ENCODE results near the gene KCNMB2. TPM values are rescaled to one million over a fixed set of nuclear protein-coding genes. Genes with fewer than 3 reads are reported as not detected.

The KCNMB2 gene
- total and polyA plus RNA-seq, 8 donors: 0.48 to 3.7 (median 1.8) TPM; not detected in 4

DNA sequence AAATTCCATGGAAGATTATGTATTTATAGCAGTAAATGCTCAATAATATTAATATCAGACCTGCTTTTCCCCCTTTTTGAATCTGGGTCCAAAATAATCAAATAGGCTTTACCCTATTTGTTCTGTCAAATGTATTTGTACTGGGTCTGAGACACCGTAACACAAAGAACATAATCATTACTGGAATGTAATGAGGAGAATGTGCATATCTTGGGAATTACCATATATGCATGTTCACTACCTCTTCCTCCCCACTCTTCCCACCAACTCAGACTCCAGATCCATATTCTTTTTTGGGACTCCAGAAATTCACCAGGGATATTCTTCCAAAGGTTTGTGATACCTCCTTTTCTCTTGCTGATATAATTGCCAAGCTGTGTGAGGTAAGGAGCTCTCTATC, 237.1 kb downstream of the KCNMB2 start:
- 84 to 97% (median 89%) methylated on average over 1 of the region's 1 CpG for WGBS, 5 donors
- Histone ChIP-seq H3K27ac (no peak overlapping the region), H3K4me3 (no peak overlapping the region)

DNA sequence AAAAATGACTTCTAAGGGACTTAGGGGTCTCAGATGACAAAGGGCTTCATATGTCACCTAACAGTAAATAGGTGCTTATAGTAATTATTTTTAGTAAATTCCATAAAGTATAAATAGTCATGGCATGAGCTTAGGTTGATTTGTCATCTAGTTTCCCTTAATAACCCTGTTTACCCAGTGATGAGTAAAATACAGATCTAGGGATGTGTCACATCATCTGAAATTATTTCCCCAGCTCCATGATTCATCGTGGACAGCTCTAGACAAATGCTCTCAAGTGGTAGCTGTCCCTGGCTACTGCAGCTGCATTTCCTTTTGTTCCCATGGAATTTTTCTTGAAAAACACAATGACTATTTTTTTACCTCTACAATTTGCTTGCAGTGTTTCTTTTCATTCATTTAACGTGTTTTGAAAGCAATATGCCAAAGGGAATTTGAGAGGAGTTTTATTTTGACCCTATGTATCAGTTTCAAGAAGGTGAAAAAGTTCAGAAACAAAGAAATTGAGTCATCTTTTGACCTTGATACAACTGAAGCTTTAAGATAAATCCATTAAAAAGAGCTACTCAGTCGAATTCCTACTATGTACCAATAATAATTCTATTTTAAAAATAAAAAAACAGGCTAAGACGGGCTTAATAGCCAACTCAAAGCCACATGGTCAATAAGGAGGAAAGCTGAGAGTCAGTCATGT, 241.6 kb downstream of the KCNMB2 start:
- Histone ChIP-seq H3K4me1 (no peaks in the 10 kb centered on the region), H3K4me3 (no peak overlapping the region), H3K36me3 (no peaks in the 10 kb centered on the region), H3K27ac (no peak overlapping the region), H3K9me3 (no peaks in the 10 kb centered on the region), H3K27me3 (no peaks in the 10 kb centered on the region)
- WGBS, 5 donors: 42 to 63% (median 55%) methylated on average over 4 of the region's 4 CpGs
- intact Hi-C loops (cut with DNase I; ENCODE audit: low total_unique reads): no loop called here
- DNase-seq: no peak
- TF ChIP-seq, protein P1, sequence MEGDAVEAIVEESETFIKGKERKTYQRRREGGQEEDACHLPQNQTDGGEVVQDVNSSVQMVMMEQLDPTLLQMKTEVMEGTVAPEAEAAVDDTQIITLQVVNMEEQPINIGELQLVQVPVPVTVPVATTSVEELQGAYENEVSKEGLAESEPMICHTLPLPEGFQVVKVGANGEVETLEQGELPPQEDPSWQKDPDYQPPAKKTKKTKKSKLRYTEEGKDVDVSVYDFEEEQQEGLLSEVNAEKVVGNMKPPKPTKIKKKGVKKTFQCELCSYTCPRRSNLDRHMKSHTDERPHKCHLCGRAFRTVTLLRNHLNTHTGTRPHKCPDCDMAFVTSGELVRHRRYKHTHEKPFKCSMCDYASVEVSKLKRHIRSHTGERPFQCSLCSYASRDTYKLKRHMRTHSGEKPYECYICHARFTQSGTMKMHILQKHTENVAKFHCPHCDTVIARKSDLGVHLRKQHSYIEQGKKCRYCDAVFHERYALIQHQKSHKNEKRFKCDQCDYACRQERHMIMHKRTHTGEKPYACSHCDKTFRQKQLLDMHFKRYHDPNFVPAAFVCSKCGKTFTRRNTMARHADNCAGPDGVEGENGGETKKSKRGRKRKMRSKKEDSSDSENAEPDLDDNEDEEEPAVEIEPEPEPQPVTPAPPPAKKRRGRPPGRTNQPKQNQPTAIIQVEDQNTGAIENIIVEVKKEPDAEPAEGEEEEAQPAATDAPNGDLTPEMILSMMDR (IDR thresholded peaks at IDR 0.05): no peak
- TF ChIP-seq EP300 (IDR thresholded peaks at IDR 0.05) (no peak), POLR2A (IDR thresholded peaks at IDR 0.05) (no peak), POLR2AphosphoS5 (IDR thresholded peaks at IDR 0.05) (no peak)

More for the DNA sequence above, 237.1 kb downstream of the KCNMB2 start:
- H3K9me3 ChIP-seq: no peaks in the 10 kb centered on the region
- no peaks in the 10 kb centered on the region for H3K4me1 ChIP-seq
- intact Hi-C loops (cut with DNase I; ENCODE audit: low total_unique reads): no loop called here
- no peaks in the 10 kb centered on the region for H3K27me3 ChIP-seq
- no peak for DNase-seq
- TF ChIP-seq POLR2A (IDR thresholded peaks at IDR 0.05): no peak
- TF ChIP-seq, protein P1 (IDR thresholded peaks at IDR 0.05): no peak
- TF ChIP-seq EP300 (IDR thresholded peaks at IDR 0.05): no peak
- no peak for TF ChIP-seq POLR2AphosphoS5 (IDR thresholded peaks at IDR 0.05)
- H3K36me3 ChIP-seq: no peaks in the 10 kb centered on the region

DNA sequence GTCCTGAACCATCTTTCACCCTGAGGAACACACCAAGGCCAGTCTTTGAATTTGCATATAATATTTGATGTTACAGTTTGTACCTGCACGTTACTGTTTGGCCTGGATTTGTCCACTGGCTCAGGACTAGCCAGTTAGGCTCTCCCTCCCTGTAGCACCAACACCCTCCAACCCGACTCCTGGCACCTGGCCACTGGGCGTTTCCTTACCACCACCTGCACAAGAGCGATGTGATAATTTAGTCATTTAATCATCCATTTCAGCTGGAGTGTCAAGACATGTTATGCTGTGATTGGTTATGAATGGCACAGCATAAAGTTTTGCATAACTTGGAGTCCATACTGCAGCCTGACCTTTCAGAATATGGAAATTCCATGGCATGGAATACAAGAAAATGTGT, 242.4 kb downstream of the KCNMB2 start:
- no peak for DNase-seq
- TF ChIP-seq, protein P1 (IDR thresholded peaks at IDR 0.05): no peak
- TF ChIP-seq POLR2AphosphoS5 (IDR thresholded peaks at IDR 0.05) (no peak), POLR2A (IDR thresholded peaks at IDR 0.05) (no peak), EP300 (IDR thresholded peaks at IDR 0.05) (no peak)
- intact Hi-C loops (cut with DNase I; ENCODE audit: low total_unique reads): no loop called here
- Histone ChIP-seq H3K4me3 (no peak overlapping the region), H3K9me3 (no peaks in the 10 kb centered on the region), H3K27ac (no peak overlapping the region), H3K4me1 (no peaks in the 10 kb centered on the region), H3K27me3 (no peaks in the 10 kb centered on the region), H3K36me3 (no peaks in the 10 kb centered on the region)
- 58 to 84% (median 64%) methylated on average over 4 of the region's 4 CpGs for whole genome bisulfite sequencing, 5 donors

DNA sequence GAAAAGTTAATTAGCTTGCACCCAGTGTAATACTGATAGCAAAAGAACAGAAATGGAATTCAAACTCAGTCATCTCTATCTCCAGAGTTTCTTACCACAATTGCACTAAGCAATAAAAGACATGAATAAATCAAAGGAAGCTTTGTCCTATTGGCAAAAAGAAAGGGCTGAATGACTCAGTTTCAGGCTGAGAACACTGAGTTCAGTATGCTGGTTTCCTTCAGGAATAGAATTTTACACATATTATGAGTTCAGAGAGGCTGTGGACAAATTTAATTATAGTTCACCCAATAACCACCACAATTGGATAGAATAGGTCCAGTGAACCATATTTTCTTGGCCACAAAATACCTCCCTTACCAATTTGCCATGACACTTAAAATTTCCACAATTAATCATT, 249.7 kb downstream of the KCNMB2 start:
- H3K27me3 ChIP-seq: no peaks in the 10 kb centered on the region
- no peak overlapping the region for H3K4me3 ChIP-seq
- no peaks in the 10 kb centered on the region for H3K4me1 ChIP-seq
- intact Hi-C loops (cut with DNase I; ENCODE audit: low total_unique reads): no loop called here
- no peaks in the 10 kb centered on the region for H3K36me3 ChIP-seq
- no peak for DNase-seq
- no peak overlapping the region for H3K27ac ChIP-seq
- TF ChIP-seq EP300 (IDR thresholded peaks at IDR 0.05) (no peak), POLR2AphosphoS5 (IDR thresholded peaks at IDR 0.05) (no peak), POLR2A (IDR thresholded peaks at IDR 0.05) (no peak)
- TF ChIP-seq, protein P1 (IDR thresholded peaks at IDR 0.05): no peak
- peaks cover 0 to 13% (median 10%) of the 10 kb centered on the region in 4 donors for H3K9me3 ChIP-seq

All from stomach (tissue), 9 donors.